Dermis microvascular lymphatic vessel endothelial cell (primary cell): ENCODE results near the gene FGD3. TPM values are rescaled to one million over a fixed set of nuclear protein-coding genes. Genes with fewer than 3 reads are reported as not detected.

Experiments used
- DNase-seq, 2 donors: peaks; one replicate each; pipeline versions ENCODE4 v3.0.0 to v3.0.0-alpha.2; 2010; ENCODE audit warnings: low read depth in 2 of 2
- total RNA-seq: library from RNA; depleted of rRNA; stranded (reverse); fragments of >200 nt; gene quantifications from 2 replicates; pipeline ENCODE4 v1.2.1, GENCODE V29; 2014

FGD3 gene
- total RNA-seq, 1 donor from 2014 or later: not detected

- no peak for DNase-seq
Measured at GRCh38 chr9:93068956-93069355, 121.6 kb downstream of the FGD3 start.

GRCh38 chr9:93071464-93071863 lies 124.1 kb downstream of the FGD3 start:
- DNase-seq: peak in 1 of 2 donors; percentile 27

DNA sequence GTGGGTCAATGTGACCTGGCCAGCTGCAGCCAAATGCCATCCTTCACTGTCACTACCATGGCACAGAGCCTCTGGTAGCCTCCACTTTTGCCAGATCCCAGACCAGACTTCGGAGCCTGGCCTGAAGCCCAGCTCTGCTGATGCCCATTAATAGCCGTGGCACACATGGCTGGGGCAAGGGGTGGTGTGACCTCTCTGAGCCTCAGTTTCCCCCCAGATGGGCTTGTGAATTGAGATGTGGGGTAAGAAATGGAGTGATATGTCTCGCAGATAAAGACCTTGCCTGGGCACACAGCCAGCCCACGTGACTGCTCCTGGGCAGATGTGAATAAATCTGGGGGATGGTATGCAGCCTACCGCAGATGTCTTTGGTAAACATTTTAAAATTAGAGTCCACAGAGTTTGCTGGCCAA lies 125.1 kb downstream of the FGD3 start:
- DNase-seq: no peak

DNA sequence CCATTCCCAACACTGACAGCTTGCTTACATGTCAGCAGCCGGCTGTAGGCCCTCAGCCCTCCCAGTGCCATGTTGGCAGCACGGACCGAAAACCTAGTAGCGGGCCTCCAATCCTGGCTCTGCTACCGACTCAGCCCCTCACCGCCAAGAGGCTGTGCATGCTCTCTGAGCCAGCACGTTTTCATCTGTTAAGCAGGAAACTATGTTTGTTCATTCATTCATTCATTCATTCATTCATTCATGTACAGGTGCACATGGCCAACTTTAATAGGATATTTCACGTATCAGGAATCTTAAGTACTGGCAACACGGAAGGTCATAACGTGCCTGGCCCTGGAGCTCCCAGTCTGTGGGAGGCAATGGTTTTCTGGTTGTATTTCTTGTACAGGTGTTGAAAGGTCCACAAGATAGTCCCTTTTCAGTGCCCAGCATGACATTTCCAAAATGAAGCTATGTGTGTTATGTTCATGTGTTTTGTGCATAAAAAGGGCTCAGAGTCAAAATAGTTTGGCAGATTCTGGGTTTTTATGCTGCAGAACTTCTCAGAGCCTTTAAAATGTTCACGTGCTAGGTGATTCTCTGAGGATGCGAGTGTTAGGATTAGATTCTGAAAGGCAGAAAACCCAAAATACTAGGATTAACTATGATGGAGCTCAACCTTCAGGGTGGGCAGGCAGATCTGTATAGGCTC lies 128.9 kb downstream of the FGD3 start:
- DNase-seq: no peak

DNA sequence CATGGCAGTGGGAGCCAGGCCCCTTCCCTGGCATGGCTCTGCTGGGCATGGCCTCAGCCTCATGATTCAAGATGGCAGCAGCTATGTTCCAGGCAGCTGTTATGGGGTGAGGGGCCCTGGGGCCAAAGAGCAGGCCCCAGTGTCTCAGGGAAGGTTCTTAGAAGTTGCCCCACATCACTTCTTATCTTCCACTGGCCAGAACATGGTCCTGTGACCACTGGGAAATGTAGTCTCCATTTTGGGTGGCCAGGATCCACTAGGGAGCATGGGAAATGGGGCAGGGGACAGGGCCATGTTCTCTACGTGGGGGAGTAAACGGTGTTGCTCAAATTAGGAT lies 129.4 kb downstream of the FGD3 start:
- no peak for DNase-seq

- no peak for DNase-seq
Measured at GRCh38 chr9:93077367-93077766, 130.0 kb downstream of the FGD3 start.

DNA sequence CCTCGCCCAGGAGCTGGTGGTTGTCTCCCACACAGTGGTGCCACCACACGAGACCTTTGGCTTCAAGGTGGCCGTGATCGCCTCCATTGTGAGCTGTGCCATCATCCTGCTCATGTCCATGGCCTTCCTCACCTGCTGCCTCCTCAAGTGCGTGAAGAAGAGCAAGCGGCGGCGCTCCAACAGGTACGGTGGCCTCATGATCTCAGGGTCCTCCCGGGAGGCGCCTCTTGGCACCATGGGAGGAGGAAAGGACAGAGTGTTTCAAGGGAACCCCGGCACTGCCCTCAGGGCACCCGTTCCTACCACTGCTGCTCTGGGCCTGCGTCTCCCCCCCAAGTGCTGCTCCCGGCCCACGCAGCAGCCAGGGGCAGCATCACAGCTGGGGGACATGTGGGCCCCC lies 130.5 kb downstream of the FGD3 start:
- no peak for DNase-seq

GRCh38 chr9:93079371-93079770 lies 132.0 kb downstream of the FGD3 start:
- DNase-seq: no peak

GRCh38 chr9:93080406-93080805 lies 133.1 kb downstream of the FGD3 start:
- no peak for DNase-seq

DNA sequence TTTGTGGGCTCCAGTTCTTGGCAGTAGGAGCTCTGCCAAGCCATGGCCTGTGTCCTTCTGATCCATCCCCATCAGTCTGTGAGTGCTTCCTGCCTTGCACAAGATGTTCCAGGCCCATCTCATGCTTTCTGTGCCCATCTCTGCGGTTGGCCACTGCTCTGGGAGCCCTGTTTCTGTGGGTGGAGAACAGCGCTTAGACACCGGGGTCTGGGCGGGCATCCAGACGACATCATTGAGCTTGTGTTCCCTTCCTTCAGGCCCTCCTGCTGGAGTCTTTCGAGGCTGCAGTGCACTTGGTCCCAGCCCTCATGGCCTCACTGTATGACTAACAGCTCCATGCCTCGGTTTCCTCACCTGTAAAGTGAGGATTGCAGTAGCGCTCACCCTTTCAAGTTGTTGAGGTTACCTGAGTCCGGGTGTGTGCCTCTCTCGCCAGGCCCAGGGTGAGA lies 133.8 kb downstream of the FGD3 start:
- no peak for DNase-seq

GRCh38 chr9:93081931-93082330 lies 134.6 kb downstream of the FGD3 start:
- DNase-seq: no peak

DNA sequence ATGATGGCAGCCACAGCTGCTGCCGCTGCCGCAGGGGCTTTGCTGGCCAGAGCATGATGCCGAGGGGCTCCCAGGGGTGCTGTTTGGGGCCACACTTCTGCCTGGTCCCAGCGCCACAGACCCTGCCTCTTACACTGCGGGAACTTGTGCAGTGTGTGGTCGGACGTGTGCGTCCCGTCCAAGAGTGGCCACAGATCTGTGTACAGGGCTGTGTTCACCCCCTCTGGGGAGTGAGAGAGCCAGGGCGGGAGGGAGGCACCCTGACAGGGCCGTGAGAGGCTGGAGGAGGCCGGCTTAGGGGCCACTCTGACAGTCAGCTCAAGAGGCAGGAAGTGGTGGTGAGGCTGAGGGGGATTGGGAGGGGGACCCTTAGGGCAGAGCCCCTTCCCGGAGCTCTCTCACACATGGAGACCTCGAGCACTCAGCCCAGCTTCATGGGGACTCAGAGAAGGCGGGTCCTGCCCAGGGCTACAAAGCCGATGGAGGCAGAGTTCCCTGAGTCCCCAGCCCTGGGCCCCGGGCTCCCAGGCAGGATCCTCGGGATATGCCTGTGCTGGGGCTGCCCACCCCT lies 135.6 kb downstream of the FGD3 start:
- DNase-seq: no peak

- no peak for DNase-seq
Measured at GRCh38 chr9:93083592-93084470, 136.5 kb downstream of the FGD3 start.

DNA sequence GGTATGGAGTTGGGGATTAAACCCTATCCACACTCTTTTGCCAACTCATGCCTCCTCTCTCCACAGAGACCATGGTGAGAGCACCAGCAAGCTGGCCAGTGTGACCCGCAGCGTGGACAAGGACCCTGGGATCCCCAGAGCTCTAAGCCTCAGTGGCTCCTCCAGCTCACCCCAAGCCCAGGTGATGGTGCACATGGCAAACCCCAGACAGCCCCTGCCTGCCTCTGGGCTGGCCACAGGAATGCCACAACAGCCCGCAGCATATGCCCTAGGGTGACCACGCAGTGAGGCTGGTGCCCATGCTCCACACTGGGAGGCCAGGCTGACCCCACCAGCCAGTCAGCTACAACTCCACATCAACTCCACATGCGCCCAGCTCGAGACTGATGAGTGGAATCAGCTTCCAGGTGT lies 137.2 kb downstream of the FGD3 start:
- no peak for DNase-seq

DNA sequence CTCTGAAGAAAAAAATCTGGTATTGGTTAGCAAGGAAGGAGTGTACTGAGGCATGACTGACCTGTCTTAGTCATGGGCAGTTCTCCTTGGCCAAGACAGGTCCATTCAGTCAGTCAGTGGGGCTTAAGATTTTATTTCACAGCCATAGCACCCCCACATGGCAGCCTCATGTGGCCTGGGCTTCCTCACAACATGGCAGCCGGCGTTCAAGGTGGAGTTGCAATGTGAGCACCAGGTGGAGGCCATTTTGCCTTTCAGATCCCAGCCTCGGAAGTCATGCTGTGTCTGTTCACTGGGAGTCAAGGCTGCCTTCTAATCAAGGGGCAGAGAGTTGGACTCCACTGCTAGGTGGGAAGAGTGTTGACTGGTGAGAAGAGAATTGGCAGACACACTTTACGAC lies 138.4 kb downstream of the FGD3 start:
- DNase-seq: no peak

Other genes starting within 250 kb of the FGD3 start
- gene BICD2, start 182.7 kb upstream of the FGD3 start, total RNA-seq: 34.0 and 46.5 TPM in 2 replicates
- gene ZNF484, start 69.5 kb upstream of the FGD3 start, total RNA-seq: 7.7 and 8.5 TPM in 2 replicates
- gene SUSD3, start 111.2 kb downstream of the FGD3 start, total RNA-seq: not detected in 2 replicates
- 54.7 and 65.4 TPM in 2 replicates for gene CARD19, start 148.7 kb downstream of the FGD3 start, total RNA-seq
- 26.4 and 53.5 TPM in 2 replicates for gene NINJ1, start 186.7 kb downstream of the FGD3 start, total RNA-seq
- gene WNK2, start 236.6 kb downstream of the FGD3 start, total RNA-seq: under 0.01 and 0.13 TPM in 2 replicates